Kidney (tissue), 14 donors: ENCODE data around the gene RALGDS. TPM values are rescaled to one million over a fixed set of nuclear protein-coding genes. Genes with fewer than 3 reads are reported as not detected.
A peak's percentile ranks its signal among the peaks of the same experiment; 100 is the strongest.

Experiments used
- DNase-seq, 5 donors: peaks; one replicate each; pipeline ENCODE4 v3.0.0-alpha.2; 2013 to 2020
- FAIRE-seq: peaks from 2 replicates; lab custom pipeline; 2012; peaks lifted over from hg19 to GRCh38; lab: Jason Lieb, UNC
- H3K27ac ChIP-seq, 2 donors: one replicate each; pipeline ENCODE4 v1.7.0; 2013; ENCODE audit warnings: low read depth in 2 of 2, low read length in 2 of 2, inconsistent platforms in 1 of 2
- H3K27me3 ChIP-seq: one replicate; pipeline ENCODE4 v1.7.1; 2013; ENCODE audit warnings: low read length, inconsistent platforms; ENCODE audit not compliant: control insufficient read depth, insufficient read depth
- H3K36me3 ChIP-seq, 3 donors: one replicate each; pipeline versions ENCODE4 v1.7.0 to v1.7.1; 2013; ENCODE audit warnings: low read length in 3 of 3, control low read depth in 1 of 3, inconsistent platforms in 1 of 3; ENCODE audit not compliant: insufficient read depth in 3 of 3, control insufficient read depth in 2 of 3
- H3K4me1 ChIP-seq, 3 donors: one replicate each; pipeline versions ENCODE4 v1.7.0 to v1.7.1; 2013; ENCODE audit warnings: low read length in 3 of 3, inconsistent platforms in 1 of 3, low read depth in 1 of 3; ENCODE audit not compliant: control insufficient read depth in 2 of 3, insufficient read depth in 2 of 3
- H3K4me3 ChIP-seq, 3 donors: one replicate each; pipeline versions ENCODE4 v1.7.0 to v1.8.1; 2013; ENCODE audit warnings: low read length in 3 of 3, control low read depth in 1 of 3, inconsistent platforms in 1 of 3
- H3K9ac ChIP-seq, 3 donors: one replicate each; pipeline versions ENCODE4 v1.7.0 to v1.7.1; 2013; ENCODE audit warnings: low read length in 3 of 3, control low read depth in 1 of 3, inconsistent platforms in 1 of 3
- H3K9me3 ChIP-seq, 3 donors: one replicate each; pipeline versions ENCODE4 v1.7.0 to v1.7.1; 2013; ENCODE audit warnings: low read length in 3 of 3, control low read depth in 1 of 3, inconsistent platforms in 1 of 3; ENCODE audit not compliant: control insufficient read depth in 2 of 3, insufficient read depth in 1 of 3
- CTCF ChIP-seq: IDR thresholded peaks from 3 replicates; pipeline ENCODE4 v1.5.1; 2012; ENCODE audit warnings: mild to moderate bottlenecking, moderate library complexity, borderline replicate concordance; ENCODE audit not compliant: insufficient read depth; ENCODE audit errors: extremely low read depth
- intact Hi-C: fragments of 100-400 bp; cut with DNase I; formaldehyde crosslinking; loops from one replicate; pipeline ENCODE4 v1.11.1; 2022
- polyA plus RNA-seq: library from polyadenylated mRNA; stranded (reverse); fragments of 350-450 nt; fragmentation: Illumina TruSeq; extraction: RNeasy Lipid Tissue Mini Kit (QIAGEN cat#74804); gene quantifications from one replicate; pipeline ENCODE4 v1.2.3, GENCODE V29; 2014; ENCODE audit warnings: low read depth, low replicate concordance; ENCODE audit not compliant: insufficient read depth
- total RNA-seq: library from RNA; stranded (reverse); fragmentation: NEBNext Ultra II Directional; extraction: Animal tissue kit (Norgen Biotek cat#: 25700); gene quantifications from one replicate; pipeline ENCODE4 v1.2.1, GENCODE V29; 2021
- donor health status: control.
- donor health status: control.
- donor health status: control.
- donor health status: control.
- donor health status: control.
- donor health status: DM: yes; HTN: yes; CAD: no.
- donor health status: Normal renal cell carcinoma (clear cell type).

The RALGDS gene
- total and polyA plus RNA-seq, 2 donors from 2014 or later, result 13.0 to 43.3 TPM

GRCh38 chr9:133134388-133135145, 13.5 kb upstream of the RALGDS start:
- peak overlapping the region in 1 of 3 donors; percentile 9 for H3K9ac ChIP-seq
- peak overlapping the region; percentile 80 to 84 for H3K27ac ChIP-seq
- no peaks in the 10 kb centered on the region for H3K27me3 ChIP-seq
- no peaks in the 10 kb centered on the region for H3K9me3 ChIP-seq
- TF ChIP-seq CTCF, result no peak
- H3K4me3 ChIP-seq, result no peak overlapping the region
- H3K4me1 ChIP-seq, result peaks cover 0 to 27% (median 26%) of the 10 kb centered on the region in 3 donors
- DNase-seq (peak in 1 of 5 donors; percentile 56), FAIRE-seq (no peak)
- intact Hi-C loops, result no loop called here
- H3K36me3 ChIP-seq, result no peaks in the 10 kb centered on the region

- TF ChIP-seq CTCF, result no peak
- Histone ChIP-seq H3K4me1 (peaks cover 0 to 27% (median 26%) of the 10 kb centered on the region in 3 donors), H3K36me3 (no peaks in the 10 kb centered on the region), H3K27ac (peak overlapping the region; percentile 82 to 84), H3K4me3 (no peak overlapping the region), H3K9me3 (no peaks in the 10 kb centered on the region), H3K9ac (peak overlapping the region in 1 of 3 donors; percentile 26), H3K27me3 (no peaks in the 10 kb centered on the region)
- FAIRE-seq, result no peak
- peak; percentile 83 to 96 (median 91) for DNase-seq
- intact Hi-C loops, result no loop called here
Observed at GRCh38 chr9:133133681-133134387, 12.8 kb upstream of the RALGDS start.

GRCh38 chr9:133132174-133132573, 11.1 kb upstream of the RALGDS start:
- FAIRE-seq (no peak), DNase-seq (peak in 1 of 5 donors; percentile 73)
- intact Hi-C loops, result no loop called here
- H3K4me3 ChIP-seq, result no peak overlapping the region
- H3K9ac ChIP-seq, result no peak overlapping the region
- no peak for TF ChIP-seq CTCF
- no peaks in the 10 kb centered on the region for H3K9me3 ChIP-seq
- H3K36me3 ChIP-seq, result no peaks in the 10 kb centered on the region
- peaks cover 0 to 28% (median 27%) of the 10 kb centered on the region in 3 donors for H3K4me1 ChIP-seq
- H3K27me3 ChIP-seq, result no peaks in the 10 kb centered on the region
- no peak overlapping the region for H3K27ac ChIP-seq
